HG03558 (cell line): ENCODE results near the gene VAT1L.

Experiments
- ATAC-seq: cut with Tn5 transposase; IDR thresholded peaks from one replicate; pipeline ENCODE4 v1.9.1; 2021; ENCODE audit warnings: moderate number of reproducible peaks; ENCODE audit not compliant: unreplicated experiment; ENCODE audit errors: extremely low read depth

The VAT1L gene

DNA sequence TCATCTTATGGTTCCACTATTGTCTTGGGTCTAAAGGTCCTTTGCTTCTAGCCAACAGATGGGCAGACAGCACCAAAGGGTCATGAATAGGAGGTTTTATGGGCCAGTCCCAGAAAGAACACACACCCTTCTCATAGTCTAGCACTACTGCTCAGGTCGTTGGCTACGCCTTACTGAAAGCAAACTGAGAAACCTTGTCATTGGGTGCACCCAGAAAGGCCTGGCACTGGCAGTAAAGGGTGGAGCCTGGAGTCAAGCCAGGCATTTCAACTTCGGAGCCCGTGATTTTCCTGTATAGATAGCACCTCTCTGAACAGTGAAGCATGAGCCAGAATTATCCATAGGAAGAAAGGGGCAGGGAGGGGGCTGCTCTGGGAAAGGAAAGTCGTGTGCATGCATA lies 74.9 kb downstream of the VAT1L start:
- ATAC-seq = no peak

DNA sequence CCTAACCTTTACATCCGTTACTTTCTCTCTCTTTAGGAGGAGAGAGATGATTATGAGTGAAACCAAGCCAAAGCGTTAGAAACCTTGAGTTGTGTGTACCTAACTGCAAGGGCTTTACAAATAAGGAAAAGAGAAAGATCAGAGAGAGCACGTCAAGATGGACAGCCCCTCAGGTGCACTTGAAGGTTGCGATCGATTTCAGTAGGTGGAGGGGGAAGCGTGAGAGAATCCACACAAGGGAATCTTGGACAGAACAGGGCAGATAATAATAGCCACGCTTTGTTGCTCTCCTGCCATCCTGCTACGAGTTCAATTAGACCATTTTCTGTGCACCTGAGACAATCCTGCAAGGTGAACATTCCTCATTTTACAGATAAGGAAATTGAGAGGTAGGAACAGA lies 78.4 kb downstream of the VAT1L start:
- no peak for ATAC-seq

DNA sequence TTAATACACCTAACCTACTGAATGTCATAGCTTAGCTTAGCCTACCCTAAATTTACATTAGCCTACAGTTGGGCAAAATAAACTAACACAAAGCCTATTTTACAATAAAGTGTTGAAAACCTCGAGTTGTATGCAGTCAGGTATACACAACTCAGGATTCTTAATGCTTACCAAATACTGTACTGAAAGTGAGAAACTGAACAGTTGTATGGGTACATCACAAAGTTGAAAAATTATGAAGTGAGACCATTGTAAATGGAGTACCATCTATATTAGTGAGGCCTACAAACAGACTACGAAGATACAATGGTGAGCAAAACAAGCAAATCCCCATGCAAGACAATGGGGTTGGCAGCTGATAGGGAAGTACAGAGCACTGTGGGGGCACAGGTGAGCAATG lies 79.7 kb downstream of the VAT1L start:
- ATAC-seq = no peak

DNA sequence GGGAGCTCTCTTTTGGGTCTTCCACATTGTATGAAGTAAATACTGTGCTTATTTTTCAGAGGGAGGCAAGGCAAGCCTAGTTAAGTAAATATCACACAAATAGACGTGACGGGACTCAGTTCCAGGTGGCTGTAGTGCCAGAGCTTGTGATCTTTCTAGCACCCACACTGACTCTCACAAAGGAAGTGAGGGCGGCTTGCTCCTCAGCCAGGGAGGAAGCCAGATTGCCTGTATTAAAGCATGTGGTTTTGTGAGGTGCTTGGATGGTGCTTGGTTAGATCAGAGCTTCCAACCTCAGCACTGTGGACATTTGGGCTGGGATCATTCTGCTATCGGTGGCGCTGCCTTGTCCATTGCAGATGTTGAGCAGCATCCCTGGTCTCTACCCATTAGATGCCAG lies 80.1 kb downstream of the VAT1L start:
- ATAC-seq = peak; percentile 79

DNA sequence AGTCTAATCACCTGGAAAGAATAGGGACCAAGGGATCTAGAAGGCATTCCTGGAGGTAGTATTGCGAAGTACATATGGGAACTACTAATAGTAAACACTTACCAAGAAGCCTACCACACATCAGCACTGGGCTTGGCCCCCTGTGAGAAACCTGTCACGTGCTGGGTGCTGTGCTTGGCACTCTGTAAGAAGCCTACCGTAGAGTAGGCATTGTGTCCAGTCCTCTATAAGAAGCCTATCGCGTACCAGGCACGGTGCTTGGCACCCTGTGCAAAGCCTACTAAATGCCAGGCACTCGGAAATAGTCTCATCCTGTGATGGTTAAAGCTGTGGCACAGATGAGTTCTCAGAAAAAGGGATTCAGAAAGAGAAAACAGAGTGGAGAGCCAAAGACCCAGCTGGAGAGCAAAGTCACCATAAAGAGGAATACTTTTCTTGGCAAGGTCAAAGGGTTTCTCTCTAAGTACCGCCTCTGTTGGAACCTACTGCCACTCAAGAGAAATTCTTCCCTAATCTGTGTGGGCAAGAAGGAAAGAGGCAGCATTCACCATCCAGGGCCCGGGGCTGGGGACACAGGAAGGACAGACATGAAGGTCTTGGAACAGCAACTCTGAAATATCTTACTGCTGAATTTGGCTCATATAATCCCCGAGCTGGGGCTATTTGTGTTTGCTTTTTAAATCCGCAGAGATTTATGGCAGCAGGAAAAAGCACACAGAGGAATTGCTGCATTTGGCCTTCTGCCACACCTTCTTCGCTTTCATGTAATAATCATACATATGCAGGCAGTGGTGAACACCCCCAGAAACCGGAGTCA lies 81.8 kb downstream of the VAT1L start:
- ATAC-seq = no peak

DNA sequence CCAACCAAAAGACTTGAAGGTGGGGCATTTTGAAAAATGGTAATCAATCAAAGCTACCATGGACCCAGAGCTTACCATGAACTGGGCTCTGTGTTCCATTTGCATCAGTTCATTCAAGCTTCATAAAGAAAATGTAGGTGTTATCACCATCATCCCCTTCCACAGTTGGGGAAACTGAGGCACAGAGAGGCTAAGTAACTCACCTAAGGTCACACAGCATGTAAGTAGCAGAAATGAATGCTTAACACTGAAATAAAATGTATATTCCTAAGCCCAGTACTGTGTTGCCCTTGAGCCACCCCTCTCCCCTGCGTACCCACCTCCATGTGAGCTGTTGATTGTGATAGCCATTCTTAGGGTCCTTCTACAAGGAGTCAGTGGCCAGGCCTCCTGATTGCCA lies 83.6 kb downstream of the VAT1L start:
- ATAC-seq = no peak

DNA sequence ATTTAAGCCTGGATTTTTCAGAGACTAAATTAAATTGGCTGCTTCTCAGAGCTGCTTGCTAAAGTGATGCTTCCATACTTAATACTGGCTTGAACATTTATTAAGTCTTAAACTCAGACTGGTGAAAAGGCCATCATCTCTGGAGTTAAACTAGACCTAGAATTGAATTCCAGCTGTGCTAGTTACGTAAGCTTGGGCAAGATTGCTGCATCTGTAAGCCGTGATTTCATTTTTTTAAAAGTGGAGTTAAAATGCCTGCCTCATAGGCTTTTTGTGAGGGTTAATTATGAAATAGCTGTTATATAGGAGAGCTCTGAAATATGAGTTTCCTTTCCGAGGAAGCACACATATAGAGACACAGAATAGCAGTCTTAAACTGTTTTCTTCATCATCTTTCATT lies 84.7 kb downstream of the VAT1L start:
- ATAC-seq = no peak

DNA sequence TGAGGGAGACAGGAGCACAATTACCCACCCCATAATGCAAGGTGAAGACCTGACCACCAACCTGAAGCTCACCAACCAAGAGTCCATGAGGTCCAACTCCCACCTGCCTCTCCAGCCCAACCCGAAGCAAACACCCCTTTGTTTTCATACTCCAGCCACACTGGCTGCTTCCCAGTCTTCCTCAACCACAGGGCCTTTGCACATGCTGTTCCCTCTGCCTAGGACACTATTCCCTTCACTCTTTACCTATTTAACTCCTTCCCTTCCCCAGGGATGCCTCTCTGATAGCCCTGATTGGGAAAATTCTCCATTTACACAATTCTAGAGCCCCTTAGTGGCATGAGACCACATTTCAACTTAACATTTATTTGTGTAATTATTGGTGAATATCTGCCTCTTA lies 86.0 kb downstream of the VAT1L start:
- no peak for ATAC-seq

DNA sequence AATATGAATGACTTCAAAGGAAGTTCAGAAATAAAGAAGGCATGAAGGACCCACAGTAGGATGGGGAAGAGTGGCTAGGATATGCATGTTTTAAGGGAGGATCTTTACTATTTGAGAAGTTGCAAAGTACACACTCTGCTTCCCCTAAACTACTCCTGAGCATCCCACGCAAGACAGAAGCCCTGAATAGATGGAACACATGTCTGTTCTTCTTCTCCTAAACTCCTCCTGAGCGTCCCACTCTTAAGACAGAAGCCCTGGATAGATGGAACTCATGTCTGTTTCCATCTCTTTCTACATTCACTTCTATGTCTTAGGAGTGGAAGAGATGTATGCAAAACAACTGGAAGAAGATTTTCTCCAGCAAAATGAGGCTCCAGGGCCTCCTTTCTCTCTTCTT lies 88.4 kb downstream of the VAT1L start:
- no peak for ATAC-seq

DNA sequence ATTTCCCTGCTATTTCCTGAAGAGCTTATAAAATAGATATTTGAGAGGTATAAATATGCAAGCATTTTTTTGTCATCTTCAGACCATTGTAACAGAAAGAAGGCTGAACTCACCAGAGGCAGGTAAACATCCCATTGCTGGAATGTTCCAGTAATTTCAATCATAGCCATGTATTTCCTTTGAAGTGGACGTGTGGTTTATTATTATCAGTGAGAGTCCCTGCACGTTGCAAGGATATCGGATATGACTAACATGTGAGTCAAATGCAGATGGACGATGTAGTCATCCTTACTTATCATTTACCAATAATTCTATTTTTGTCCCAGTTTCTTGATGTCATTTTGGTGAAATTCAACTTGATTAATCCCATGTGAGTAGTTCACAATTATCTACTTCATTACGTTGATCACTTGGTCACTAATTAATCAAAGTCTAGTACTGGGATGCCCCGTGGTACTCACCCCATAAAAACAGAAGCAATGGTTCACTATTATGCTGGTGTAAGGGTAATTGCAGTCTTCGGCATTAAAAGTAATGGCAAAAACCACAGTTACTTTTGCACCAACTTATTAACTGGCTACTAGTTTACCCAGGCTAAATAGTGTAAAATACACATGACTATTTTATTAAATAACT lies 89.5 kb downstream of the VAT1L start:
- ATAC-seq = no peak

DNA sequence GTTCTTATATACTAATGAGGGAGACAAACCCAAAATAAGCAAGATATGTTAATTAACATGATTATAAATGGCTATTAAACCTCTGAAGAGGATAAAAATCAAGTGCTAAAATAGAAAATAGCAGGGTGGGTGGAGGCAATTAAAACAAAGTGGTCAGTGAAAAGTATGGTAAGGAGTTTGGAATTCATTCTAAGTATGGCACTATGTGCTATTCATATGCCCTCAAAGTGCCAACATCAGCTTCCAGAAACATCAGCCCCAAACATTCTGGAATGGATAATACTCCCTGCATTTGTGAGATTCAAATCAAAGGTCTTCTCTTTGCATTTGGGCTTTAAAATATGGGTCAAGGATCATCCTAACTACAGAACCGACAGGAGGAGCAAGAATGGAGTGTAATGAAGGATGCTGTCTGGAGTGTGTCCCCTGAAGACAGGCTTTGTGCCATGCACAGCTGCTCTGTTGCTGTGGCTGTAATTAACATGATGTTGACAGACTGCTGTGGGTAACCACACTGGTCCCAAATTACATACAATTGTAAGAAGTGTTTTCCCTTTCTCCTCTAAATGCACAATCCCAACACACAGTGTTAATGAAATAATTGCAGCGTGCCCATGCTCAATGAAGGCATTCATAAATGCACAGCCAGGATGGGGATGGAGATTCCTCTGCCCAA lies 93.1 kb downstream of the VAT1L start:
- no peak for ATAC-seq

DNA sequence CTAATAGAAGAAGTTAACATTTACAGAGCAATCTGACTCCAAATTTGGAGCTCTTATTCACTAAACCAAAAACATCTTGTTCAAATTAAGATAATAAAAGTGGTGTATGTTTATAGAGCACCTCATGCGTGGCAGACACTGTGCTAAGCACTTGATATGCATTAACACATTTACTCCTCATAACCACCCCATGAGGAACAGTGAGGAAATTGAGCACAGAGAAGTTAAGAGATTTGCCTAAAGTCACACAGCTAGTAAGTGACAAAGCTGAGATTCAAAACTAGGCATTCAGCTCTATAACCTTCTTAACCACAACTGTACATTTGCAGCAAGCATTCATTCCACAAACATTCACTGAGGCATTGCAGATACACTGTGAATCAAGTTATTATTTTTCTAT lies 94.0 kb downstream of the VAT1L start:
- ATAC-seq = no peak

DNA sequence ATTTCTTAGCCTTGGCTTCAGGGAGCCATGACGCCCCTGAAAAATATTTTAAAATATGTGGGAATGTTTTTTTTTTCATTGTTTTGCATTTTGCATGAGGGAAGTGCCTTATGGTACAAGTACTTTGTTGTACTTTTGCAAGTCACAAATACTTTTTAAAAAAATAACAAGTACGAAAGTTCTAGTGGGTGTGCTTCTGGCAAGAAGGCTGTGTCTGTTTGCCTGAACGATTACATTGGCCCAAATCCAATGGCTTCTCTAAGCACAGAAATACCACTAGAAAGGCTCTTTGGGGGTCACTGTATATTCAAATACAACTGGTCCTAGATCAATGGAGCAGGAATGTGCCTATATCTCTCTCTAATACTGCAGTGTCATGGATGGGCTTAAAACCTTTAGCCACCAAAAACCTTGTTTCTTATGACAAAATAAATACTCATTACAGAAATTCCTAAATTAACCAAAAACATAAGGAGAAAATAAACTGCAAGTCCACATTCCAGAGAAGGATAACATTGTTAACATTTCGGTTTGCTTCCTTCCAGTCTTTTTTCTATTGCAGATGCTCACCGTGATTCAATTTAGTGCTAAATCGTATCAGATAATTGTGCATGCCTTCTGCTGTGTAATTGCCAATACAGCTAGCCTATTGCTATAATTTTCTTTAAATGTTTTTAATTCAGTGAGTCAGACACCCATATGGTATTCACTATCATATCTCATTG lies 97.4 kb downstream of the VAT1L start:
- no peak for ATAC-seq

DNA sequence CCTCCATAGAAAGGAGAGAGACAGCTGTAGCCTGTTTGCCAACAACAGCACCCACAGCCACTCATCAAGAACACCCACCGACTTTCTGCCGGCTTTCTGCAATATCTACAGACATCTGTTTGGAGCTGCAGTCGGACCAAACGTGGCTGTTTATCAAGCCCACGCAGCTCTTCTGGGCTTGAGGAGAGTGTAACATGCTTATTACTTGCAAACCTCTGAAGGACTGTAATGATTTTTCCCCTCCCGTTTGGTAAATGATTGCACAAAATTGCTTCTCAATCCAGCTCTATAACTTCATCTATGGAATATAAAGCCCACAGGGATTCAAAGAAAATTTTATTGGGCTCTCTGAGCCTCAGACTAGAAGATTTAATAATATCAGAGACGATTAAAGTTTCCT lies 100.5 kb downstream of the VAT1L start:
- no peak for ATAC-seq

DNA sequence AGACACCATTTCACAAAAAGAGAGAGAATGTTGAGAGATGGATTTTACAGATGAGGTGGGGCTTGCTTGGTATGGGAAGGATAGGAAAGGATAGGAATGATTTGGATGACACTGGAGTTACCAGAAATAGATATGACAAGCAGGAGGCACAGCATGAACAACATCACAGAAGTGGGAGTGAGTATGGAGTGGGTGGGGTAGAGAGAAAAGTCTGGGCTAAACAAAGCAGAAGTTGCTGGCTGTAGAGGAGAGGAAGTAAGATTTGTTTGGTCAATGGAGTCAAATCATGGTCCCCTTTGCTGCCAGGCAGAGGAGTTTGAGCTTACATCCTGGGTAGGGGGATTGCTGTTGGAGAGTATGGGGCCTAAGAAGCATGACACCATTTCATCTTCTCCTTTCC lies 101.7 kb downstream of the VAT1L start:
- no peak for ATAC-seq

DNA sequence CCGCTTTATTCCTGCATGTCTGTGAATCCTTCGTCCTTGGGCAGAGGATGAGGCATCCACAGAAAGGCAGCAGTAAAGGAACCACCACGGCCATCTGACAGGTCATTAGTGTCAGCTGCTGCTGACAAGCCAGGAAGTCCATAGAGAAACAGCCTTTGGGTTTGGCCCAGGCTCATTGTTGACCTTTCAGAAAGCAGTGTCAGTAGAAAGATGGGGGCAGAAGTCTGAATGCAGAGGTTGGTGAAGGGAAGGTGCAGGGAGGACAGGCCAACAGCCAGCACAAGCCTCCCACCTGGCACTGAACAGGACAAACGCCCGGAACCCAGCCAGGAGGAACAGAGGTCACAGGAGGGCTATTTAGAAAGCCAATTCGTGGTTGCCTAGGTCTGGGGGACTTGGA lies 105.8 kb downstream of the VAT1L start:
- ATAC-seq = no peak

DNA sequence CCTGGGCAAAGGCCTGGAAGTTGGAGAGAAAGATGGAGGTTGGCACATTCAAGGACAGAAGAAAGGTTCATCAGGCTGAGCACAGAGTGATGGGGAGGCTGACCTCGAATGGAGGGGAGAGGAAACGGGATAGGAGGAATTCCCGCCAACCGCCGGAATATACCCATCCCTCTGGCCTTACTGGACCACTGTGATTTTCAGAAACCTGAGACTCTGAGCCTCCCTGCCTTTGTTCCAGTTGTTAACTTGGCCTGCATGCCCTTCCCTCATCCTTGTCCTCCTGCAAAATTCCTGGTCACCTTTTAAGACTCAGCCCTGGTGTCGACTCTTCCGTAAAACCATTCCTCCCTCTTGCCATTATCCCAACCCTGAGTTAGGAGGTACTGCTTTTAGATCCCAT lies 107.6 kb downstream of the VAT1L start:
- no peak for ATAC-seq

DNA sequence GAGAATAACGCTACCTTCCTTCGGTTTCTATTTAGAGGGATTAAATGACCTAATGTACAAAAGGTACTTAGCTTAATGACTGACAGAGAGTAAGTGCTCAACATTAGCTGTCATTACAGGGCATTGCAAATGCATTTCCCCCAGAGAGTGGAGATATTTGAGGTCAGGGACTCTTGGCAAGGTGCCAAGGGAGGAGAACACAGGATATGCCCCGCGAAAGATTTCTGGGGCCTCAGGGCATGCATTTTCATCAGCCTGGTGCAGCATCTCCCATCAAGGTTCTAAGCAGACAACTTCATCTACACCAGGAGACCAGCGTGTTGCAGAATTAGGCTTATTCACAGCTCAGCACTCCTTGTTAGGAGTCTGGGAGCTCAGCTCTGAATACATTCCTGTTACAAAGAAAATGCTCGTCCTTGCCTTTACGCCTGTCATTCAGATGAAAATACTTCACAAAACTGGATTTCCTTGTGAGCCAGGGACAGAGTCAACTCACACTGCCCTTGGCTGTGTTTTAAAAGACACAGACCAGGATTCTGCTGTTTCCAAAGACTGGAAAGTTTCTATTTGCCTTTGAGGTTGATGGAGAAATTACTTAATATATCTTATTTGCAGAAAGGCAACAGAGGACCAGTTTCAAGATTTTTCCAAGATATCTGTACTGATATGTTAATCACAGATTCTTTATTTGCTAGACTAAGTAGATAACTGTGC lies 108.2 kb downstream of the VAT1L start:
- ATAC-seq = no peak

DNA sequence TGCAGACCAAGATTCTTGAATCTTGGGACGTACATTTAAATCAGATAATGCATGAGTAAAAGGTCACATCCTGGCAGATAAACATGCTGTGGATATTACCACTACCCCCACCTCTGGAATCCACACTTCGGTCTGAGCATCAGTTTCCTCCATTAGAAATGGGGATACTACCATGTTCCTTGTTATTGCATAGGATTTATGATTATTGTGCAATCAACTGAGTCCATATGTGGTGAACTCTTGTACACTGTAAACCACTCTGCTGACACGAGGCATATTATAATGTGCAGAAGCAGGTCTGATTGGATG lies 108.7 kb downstream of the VAT1L start:
- ATAC-seq = no peak

DNA sequence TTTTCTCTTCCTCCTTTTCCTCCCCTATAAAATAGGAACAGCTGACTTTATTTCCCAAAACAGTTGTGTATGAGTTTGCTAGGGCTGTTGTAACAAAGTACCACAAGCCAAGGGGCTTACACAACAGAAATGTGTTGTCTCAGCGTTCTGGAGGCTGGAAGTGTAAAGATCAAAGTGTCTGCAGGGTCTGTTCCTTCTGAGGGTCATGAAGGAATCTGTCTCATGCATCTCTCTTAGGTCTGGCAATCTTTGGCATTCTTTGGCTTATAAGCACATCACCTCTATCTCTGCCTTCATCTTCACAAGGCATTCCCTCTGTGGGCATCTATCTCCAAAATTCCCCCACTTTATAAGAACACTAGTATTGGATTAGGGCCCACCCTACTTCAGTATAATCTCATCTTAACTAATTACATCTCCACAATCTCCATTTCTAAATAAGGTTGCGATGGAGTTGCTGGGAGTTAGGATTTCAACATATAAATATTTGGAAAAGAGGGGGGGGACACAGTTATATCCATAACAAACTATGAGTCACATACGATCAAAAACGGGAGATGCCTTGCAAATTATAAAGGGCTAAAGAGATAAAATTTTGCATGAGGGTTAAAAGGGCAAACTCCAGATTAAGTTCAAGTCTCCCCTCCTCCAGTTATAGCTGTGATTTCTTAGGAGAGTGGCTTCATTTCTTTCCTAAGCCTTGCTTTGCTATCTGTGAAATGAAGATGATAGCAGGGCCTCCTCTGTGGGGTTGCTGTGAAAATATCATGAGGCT lies 109.7 kb downstream of the VAT1L start:
- no peak for ATAC-seq
